ENCODE results near the gene TLR8.

The TLR8 gene

DNA sequence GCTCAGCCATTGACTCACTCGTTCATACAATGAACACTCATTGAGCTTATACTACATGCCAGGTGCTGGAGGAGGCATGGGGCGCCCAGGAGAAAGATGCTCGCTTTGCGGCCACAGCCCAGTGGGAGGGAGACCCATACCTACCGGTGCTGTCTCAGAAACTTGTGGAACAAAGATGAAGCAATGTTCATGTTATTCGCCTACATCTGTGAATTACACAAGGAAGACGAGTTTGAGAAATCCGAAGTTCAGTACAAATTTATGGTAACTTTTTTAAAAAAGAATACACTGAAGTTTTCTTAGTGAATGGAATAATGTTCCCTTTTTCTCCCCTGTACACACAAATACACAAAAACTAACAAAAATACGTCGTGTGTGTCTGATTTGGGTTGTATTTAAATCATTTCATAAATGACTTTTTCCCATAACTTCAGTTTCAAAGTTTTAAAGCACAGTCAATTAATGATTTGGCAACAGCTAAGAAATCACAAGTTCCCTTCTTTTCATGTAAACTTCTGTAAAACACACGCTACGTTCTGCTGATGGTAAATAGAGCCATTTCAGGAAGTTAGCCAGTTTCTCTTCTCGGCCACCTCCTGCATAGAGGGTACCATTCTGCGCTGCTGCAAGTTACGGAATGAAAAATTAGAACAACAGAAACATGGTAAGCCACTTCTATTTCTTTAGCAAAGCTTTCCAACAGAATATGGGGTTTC lies at the start of gene TLR8:
TLR8 (plus strand) TSS at position 575 of the 716 bp plus-strand sequence; CDS start at position 662, 87 bp downstream.
- DNase-seq, result no peak

DNA sequence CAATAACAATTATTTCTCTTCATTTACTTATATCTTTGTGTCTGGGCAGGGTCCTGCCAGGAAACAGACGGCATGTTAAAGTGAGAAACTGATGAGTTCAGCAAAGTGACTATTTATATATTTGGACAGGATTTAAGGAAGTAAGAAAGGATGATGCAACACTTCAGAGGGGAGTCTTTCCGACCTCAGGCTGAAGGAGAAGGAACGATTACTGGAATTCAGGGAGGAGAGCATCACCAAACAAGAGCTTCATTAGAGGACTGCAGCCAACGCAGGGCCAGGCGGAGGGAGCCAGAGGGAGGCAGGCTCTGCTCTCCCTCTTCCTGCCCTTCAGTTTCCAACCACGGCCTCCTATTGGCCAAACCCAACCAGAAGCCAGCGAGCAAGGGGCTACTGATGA lies 41.1 kb upstream of the TLR8 start:
- no peak for DNase-seq

DNA sequence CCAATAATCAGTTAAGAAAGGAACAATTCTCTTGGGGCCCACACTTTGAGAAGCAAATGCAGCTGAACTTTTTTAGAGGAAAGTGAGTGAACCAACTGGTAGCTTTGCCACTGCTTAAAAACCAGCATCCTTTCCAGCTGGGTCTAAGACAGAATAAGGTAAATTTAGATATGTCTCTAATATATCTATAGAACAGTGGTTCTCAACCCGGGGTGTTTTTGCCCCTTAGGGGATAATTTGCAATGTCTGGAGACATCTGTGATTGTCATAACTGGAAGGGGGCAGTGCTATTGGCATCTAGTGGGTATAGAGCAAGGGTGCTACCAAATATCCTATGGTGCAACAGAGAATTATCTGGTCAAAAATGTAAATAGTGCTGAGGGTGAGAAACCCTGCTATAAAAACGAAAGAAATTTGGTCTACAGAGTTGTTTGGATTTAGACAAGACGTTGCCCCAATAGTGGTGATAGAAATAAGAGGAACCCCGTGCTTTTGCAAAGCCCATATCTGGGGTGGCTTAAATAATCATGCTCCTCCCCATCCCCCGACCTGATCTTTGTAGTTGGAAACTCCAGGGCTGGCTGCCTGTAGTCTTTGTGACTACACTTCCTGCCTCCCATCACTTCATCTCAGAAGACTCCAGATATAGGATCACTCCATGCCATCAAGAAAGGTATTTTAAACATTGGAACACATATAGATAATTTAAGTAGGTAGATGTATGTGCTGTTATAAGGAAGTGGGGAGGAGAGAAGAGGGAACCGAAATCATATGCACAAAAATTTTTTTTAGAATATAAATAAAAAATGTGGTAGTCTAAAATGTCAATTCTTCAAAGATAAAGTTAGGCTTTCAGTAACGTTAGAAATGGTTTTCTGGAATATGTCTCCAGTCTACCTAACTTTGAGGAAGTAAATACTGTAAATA lies 39.7 kb upstream of the TLR8 start, which contains the start of gene TLR7:
TLR7 (plus strand) TSS at position 622 of the 927 bp plus-strand sequence. CDS start 507 bp downstream, outside the sequence.
- DNase-seq, result no peak

DNA sequence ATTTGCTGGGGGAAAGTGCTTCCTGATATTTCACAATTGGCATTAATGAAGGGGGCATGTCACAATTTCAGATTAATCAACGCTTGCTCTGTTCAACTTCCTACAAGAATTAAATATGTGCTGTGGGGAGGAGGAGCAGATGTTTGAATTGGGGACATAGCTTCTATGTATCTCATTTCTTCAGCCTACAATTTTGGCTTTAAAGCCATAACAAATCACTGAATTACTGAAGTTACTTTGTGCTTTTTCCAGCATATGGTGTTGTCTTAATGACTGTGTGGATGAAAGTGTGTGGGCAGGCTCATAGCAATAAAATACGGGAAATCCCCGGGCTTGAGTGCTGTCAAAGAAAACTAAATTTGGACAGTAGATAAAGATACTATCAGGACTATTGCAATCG lies 38.7 kb upstream of the TLR8 start:
- DNase-seq, result no peak

DNA sequence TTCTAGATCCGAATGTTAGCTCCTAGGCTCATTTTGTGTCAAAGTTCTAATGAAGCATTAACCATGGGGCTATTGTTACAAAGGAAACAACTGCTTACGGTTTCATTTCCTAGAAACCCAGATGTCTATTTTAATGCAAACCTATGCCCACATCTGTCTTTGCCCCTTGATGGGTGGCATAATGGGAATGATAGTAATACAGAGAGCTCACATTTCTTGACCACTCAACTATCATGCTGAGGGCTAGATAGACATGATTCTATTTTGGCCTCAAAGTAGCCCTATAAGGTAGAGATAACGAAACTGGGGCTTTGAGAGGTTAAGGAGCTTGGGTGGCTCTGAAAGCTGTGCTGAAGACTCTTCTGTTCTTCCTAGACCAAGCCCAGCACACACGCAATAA lies 37.7 kb upstream of the TLR8 start:
- DNase-seq, result no peak

DNA sequence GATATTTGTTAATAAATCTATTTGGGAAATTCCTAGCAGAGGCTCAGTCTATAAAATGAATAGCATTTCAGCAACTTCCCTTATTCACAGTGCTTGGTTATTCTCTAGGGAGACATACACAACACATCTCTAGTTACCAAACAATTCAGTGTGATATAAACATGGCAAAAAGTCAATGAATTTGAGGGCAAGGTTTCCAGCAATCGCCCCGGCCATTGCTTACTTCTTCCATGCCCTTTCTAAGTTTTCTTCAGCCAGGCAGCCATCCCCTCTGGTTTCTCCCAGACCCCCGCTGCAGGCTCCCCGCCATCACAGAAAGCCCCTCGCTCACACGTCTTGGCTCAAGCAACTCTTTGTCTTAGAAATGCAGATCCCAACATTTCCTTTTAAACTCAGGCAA lies 35.2 kb upstream of the TLR8 start:
- no peak for DNase-seq

DNA sequence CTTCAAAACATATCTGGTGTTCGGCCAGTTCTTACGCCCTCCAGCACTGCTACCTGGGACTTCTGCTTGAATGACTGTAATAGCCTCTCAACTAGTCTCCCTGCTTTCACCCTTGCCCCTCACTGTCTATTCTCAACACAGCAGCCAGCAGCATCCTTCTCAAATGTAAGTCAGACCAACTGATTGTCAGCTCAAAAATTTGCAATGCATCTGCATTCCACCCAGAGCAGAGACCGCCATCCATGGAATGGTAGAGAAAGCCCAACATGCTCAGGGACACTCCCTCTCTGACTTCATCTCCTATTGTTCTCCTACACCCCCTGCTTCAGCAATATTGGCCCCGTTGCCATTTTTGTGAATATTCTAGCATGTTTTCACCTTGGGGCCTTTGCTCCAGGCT lies 33.7 kb upstream of the TLR8 start:
- no peak for DNase-seq

DNA sequence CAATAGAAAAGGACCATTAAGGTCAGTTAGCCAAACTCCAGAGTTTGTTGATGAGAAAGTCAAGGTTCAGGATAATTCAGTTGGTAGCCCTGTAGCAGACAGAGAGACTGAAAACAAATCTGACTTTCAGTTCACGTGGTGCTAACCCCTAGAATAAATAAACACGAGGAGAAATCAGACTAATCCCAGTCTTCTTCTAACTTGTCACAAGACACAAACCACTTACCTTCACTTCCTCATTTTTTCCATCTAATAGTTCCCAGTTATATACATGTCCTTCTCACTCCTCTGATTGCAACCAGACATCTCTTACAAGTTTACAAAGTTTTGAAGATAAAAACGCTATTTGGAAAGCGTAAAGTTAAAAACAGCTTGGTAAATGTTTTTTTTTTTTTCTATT lies 31.8 kb upstream of the TLR8 start:
- no peak for DNase-seq

DNA sequence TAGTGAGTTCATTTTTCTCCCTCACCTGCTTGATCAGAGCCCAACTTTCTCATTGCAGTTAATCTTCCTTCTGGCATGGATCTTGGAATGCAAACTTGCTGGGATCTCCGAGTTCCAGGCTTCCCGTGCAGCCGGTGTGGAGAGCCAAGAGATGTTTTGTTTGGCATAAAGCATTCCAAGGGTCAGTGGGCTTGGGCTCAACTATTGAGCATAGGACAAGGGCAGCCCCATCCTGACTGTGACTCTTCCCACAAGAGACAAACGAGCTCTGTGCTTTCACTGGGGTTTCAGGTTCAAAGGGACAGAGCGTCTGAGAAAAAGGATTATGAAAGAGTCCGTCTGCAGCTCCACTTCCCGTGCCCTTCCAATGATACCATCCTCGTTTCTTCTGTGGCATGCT lies 29.0 kb upstream of the TLR8 start:
- DNase-seq, result no peak

DNA sequence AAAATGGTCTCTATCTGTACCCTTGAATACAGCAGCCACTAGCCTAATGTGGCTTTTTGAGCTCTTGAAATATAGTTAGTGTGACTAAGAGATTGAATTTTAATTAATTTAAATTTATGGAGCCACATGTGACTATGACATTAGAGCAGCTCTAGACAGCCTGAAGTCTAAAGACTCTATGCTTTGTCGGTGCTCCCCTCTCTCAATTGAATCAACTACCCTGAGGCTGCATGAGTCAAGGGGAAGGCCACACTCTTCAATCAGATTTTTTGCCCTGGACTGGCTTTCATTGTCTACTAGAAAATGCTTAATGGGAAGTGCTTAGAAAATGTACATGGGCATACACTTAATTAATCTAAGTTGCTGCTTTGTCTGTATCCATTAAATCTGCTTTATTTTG lies 27.9 kb upstream of the TLR8 start:
- DNase-seq, result no peak

DNA sequence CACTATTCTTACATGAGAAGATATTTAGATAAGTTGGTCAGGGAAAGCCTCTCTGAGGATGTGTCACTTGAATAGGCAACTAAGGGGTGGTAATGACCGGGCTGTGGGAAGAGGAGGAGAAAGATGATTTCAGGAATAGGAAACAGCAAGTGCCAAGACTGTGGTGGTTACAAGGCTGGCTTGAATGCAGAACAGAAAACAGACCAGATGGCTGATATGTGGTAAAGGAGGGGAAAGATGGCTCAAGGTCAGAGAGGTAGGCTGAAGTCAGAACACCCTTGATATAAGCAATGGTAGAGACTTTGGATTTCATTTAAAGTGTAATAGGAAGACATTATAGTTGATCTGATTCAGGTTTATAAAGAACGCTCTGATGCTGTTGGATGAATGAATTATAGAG lies 24.5 kb upstream of the TLR8 start:
- DNase-seq, result no peak

DNA sequence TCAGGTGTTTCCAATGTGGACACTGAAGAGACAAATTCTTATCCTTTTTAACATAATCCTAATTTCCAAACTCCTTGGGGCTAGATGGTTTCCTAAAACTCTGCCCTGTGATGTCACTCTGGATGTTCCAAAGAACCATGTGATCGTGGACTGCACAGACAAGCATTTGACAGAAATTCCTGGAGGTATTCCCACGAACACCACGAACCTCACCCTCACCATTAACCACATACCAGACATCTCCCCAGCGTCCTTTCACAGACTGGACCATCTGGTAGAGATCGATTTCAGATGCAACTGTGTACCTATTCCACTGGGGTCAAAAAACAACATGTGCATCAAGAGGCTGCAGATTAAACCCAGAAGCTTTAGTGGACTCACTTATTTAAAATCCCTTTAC lies 20.9 kb upstream of the TLR8 start:
- DNase-seq, result no peak

DNA sequence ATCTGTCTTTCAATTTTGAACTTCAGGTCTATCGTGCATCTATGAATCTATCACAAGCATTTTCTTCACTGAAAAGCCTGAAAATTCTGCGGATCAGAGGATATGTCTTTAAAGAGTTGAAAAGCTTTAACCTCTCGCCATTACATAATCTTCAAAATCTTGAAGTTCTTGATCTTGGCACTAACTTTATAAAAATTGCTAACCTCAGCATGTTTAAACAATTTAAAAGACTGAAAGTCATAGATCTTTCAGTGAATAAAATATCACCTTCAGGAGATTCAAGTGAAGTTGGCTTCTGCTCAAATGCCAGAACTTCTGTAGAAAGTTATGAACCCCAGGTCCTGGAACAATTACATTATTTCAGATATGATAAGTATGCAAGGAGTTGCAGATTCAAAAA lies 19.9 kb upstream of the TLR8 start:
- DNase-seq, result no peak

DNA sequence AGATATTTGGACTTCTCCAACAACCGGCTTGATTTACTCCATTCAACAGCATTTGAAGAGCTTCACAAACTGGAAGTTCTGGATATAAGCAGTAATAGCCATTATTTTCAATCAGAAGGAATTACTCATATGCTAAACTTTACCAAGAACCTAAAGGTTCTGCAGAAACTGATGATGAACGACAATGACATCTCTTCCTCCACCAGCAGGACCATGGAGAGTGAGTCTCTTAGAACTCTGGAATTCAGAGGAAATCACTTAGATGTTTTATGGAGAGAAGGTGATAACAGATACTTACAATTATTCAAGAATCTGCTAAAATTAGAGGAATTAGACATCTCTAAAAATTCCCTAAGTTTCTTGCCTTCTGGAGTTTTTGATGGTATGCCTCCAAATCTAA lies 19.3 kb upstream of the TLR8 start:
- no peak for DNase-seq

DNA sequence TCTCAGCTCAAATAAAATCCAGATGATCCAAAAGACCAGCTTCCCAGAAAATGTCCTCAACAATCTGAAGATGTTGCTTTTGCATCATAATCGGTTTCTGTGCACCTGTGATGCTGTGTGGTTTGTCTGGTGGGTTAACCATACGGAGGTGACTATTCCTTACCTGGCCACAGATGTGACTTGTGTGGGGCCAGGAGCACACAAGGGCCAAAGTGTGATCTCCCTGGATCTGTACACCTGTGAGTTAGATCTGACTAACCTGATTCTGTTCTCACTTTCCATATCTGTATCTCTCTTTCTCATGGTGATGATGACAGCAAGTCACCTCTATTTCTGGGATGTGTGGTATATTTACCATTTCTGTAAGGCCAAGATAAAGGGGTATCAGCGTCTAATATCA lies 18.7 kb upstream of the TLR8 start:
- DNase-seq, result no peak

DNA sequence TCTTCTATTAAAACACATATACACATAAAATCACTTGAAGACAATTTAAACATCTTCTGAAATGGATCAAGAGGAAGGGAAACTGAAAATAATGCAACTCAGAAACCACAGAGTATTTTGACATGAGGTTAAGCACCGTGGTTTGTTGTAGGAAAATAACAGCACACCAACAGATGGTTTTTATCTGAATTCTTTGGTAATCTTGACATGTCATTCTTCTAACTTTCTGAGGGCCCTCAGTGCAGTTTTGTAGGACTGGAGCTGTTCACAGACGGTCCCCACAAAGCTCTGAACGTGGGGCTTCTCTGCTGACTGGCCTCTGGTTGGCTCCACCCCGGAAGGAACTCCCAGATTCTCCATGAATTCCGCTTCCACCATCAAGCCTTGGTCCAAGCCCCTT lies 16.0 kb upstream of the TLR8 start:
- no peak for DNase-seq

DNA sequence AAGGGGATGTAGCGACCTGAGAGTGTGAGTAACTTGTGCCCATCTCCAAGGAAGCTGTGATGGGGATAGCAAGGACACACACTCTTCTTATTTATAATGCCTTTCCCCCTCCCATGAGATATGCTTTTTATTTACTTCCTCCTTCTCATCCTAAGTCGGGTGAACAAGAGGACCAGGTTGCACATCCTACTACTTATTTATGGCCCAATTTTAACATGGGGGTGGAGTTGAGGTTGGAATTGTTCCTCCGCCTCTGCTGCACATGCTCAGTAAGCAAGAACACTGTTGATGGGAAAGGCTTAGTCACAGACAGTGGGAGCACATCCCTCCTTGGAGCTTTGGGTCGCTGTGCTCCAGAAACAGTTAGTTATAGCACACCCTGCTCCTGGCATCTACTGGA lies 15.2 kb upstream of the TLR8 start:
- DNase-seq, result no peak

DNA sequence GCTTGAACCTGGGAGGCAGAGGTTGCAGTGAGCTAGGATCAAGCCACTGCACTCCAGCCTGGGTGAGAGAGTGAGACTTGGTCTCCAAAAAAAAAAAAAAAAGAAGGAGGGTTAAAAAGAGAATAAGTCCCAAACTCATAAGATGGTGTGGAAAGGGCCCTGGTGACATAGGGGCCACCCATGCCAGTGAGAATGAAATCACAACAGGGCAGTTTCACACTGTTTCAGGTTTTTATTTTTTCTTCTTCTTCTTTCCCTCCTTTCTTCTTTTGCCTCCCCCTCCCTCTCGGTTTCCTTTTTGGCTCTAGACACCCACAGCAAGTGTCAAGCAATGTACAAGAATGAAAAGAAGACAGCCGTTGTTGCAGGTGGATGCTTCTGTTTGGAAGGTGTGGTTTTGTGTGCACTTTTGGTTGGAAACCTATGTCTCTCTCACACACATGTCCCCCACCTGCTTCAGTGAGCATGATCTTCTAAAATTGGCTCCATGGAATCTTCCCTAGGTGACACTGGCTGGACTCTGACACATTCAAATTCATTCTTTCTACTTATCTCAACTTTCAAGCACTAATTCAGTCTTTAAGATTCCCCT lies 14.4 kb upstream of the TLR8 start:
- no peak for DNase-seq

DNA sequence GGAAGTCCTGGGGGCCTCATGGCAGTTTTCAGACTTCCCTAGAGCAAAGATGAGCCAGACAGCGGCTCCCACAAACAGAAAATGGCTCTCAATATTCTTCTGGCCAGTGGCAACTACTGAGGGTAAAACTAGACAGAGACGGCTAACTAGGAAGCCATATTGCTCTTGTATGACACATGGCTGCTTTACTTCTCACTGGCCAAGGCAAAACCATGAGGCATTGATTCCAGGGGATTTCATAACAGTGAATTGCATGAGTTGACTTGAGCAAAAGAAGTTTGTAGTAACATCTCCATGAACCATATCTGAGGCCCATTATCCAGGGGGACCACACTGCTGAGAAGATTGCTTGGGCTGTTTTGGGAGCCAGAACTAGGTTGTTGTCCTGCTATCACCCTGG lies 13.7 kb upstream of the TLR8 start:
- DNase-seq, result no peak

DNA sequence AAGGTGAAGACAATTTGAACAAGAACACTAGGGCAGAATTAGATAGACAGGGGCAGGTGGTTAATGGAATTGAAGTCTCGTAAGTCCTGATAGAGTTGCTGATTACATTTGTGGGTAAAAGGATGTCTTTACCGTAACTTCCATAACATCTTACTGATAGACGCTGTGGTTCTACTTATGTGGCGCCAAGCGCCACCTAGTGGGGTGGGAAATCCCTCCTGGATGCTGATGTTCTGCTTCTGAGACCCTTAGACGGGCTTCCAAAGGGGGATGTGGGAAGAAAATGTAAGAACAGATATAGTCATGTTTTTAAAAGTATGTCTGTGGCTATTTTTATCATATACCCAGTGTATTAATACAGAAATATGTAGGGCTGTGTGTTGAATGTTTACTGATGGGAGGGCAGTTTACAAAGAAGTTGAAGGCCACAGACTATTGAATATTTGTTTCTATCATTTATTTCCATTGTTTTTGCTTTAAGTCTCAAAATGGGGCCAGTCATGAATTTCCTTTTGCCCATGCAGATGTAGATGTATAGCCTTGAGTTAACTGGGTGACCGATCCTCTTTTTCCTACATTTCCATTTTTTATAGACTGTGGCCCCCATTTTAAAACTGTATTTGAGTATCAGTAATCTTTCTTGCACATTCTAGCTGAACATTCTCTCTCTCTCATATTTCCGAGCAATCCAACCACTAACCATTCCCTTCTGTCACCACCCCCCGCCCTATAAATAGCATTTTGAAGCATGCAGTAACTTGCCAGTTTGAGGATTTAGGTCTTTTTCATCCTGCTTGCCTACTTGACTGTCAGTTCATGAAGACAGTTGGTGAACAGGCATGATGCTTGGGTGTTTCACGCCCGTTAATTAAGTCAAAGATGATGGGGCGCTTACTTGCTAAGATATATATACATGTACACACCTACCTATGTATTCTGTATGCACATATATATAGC lies 12.1 kb upstream of the TLR8 start:
- DNase-seq, result peak; percentile 54

DNA sequence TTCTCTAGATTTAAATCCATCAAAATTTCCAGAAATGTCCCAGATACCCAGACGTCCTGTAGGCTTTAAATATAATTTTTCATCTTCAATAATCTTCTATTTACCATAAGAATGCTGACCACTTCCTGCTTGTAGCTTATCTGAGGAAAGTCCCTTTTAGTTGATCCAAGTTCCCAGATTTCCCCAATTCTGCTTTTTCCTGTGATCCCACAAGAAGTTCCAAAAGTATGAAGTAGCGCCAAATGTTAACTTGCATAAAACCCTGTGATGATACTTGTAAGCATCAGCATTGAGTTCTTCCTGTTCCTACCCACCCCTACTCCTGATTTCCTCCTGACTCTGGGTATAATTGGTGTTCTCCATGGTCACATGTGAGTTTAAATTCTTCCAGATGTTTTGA lies 10.6 kb upstream of the TLR8 start:
- DNase-seq, result no peak

DNA sequence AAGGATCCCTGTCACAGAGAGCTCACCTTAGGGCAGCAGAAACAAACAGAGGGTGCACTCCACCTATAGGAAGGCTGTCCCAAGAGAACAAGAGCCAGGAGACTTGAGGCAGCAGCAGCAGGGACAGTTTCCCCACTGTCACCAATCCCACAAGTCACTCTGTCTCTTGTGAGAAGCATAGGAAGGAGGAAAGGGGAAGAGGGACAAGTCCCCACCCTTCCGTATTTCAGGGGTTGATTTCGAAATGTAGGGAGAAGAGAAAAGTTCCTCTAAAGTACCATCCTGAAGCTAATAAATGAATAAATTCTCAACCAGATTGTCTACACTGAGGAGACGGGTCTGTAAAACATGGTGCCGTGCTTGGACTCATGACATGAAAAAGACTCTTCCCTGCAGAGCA lies 9.5 kb upstream of the TLR8 start:
- no peak for DNase-seq

DNA sequence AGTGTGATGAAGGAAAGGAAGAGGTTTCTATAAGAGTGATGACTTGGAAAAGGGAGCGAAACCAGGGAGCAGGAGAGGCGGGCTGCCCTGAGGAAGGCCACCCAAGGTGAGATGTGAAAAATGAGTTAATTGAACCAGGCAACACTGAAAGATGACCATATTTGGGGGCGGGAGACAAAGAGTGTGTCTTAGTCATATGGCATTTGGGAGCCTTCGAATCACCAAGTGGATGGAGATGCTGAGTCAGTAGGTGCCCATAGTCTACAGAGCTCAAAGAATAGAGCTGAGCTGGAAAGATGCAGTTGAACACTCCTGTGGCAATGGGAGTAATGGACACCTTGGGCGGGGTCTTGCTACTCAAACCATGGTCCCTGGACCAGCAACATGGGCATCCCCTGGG lies 8.3 kb upstream of the TLR8 start:
- DNase-seq, result peak; percentile 17

All from activated CD4-positive, alpha-beta T cell treated with anti-CD3 and anti-CD28 coated beads for 48 hours (primary cell).